Ramos (cell line): ENCODE results near the gene LYRM2.

Source experiments
- in situ Hi-C: fragments of 300-500 bp; cut with MboI; formaldehyde crosslinking; loops from one replicate; pipeline ENCODE4 v1.14.3; 2022; ENCODE audit warnings: low sequenced_read_pairs; ENCODE audit not compliant: unreplicated experiment

The LYRM2 gene

DNA sequence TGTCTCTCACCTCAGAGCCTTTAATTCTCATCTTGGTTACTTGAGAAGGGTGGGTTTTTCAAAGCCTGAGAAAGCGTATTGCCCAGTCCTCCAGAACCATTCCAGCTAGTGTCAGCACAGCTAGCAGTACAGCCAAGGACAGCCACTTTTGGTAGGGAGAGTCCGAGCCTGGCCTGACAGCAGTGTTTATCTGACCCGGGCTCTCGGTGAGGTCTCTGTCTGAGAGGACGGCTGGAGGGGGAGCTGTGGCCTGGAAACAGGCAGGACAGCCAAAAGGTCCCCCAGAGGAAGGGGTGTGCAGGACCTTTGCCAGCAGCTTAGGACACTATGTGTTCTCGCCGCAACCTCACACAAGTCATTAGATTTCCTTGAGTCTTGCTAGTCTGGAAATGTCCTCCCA lies 38.8 kb downstream of the LYRM2 start:
- in situ Hi-C loops, result loop anchor here (25.0 kb wide), 1 partner anchor 162 kb away; the partner anchor contains the start of gene ANKRD6

DNA sequence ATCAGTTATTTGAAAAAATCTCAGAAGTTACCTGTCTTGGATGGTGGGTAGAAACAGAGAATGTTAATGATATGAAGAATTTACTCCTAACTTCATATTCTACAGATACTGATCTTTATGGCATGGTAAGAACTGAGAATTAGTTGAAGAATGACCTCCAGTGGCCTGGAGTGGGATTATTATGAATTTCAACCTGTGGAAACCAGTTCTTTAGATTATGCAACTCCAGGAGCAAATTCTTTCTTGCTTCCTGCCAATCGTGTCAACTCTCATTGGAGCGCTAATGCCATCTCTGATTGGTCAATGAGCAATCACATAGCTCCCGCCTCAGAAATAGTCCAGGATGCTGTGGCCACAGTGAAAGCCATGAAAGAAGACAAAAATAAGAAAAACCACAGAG lies 40.6 kb downstream of the LYRM2 start:
- in situ Hi-C loops, result no loop called here

DNA sequence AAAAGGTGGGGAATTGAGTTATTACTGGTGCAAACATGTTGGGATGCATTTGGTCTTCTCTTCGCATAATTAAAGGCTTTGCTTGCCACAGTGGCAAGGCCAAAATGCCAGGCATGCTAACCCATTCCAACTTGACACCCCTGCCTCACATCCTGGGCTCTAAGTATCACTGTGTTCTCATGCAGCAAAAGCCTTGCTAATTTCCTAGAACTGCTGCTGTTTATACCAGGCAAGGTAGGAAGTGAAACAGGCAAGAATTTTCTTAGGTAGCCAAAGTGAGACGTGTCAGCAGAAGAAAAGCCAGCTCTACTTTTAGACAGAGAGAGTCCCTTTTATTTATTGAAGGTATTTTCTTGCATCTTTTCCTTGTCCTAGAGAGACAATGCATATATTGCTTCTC lies 41.2 kb downstream of the LYRM2 start:
- in situ Hi-C loops, result no loop called here

DNA sequence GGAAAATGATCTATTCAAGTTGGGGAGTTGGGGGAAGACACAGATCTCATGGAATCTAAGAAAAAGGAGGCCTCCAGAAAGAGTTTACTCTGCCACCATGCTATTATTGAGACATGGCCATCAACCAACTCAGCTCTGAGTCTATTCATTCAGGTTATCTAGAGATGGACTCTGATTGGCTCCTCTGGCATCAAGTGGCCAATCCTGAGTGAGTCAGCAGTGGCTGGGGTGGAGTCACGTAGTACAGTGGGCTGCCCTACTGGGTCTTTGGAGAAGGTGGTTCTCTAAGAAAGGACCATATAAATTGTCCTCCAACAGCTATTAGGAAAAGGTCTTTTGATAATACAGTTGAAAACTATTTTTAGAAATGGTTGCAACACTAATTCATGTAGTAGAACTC lies 42.1 kb downstream of the LYRM2 start:
- in situ Hi-C loops, result no loop called here

DNA sequence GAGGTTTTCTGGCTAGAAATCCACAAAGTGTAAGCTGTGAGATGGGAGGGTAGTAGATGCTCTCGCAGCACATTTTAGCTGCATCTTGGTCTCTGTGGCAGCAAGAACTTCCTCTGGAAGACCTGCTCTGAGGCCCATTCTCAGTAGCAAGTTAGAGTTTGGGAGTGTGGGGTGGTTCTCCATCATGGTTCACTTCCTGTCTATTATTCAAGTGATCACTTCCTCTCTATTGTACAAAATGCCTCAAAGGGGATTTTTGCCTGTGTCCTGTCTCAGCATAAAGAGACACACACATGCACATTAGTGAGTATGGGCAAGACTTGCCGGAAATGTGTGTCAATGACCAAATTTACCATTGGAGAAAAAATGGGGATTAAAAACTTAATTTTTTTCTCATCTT lies 42.5 kb downstream of the LYRM2 start:
- in situ Hi-C loops, result no loop called here

DNA sequence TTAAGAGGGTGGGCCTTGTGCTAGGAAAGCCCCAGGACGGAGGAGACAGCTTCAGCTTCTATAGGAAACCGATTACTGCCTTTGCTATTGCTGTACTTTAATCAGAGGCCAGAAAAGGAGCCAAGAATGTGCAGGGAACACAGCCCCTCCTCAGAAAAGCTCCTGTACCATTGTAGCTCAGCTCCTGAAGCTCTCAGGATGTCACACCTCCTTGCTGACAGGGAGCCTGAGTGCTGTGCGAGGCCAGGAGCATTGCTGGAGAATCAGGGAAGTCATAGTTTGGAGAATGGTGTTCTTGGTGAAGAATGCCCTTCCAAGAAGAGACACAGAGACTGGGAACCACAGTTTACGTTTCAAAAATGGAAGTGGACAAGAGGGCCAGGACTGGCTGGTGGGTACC lies 46.8 kb downstream of the LYRM2 start:
- in situ Hi-C loops, result no loop called here

DNA sequence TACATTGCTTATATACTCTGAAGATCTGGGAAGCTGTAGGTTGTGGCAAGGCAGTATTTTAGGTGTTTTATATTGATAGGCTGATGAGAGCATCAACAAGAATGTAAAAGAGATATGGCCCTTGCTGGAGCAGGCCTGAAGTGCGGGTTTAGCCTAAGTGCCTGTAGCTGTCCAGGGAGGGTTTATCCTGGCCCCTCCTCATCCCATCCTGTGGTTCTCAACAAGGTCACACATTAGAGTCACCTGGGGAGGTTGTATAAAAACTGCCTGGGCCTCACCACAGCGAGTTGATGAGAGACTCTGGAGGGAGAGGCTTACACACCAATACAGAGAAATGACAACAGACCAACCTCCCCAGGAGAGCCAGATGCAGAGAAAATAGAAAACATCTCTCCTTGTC lies 48.4 kb downstream of the LYRM2 start:
- in situ Hi-C loops, result no loop called here

DNA sequence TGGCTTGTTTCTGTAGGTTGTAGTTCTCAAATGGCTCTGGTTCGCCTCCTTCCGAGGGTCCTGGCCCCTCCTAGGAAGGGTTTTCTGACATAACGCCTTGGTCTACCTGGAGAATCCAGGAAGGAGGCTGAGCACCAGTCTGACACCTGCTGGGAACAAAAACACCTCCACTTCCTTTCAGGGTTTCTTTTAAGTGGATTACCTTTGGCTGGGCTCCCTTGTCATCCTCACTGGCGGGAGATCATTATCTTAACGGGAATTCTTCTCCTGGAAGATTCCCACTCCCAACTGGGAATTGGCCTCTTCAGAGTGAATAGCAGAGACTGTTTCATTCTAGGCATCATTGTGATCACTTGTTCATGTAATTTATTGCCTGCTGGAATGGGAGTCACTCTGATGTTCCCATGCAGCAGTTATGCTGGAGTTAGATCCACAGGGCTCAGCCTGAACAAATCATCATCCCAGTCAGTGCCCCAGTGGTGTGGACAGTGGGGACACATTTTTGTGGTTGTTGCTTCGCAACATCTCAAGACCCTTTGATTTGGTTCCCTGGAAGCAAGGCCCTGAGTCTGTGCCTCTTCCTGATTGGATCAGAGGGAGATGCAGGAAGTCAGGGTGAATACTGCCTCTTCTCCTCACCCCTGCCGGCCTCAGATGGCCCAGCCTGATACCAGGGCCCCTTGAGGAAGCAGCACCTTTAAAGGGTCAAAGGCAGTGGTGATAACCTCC lies 49.1 kb downstream of the LYRM2 start:
- in situ Hi-C loops, result no loop called here

DNA sequence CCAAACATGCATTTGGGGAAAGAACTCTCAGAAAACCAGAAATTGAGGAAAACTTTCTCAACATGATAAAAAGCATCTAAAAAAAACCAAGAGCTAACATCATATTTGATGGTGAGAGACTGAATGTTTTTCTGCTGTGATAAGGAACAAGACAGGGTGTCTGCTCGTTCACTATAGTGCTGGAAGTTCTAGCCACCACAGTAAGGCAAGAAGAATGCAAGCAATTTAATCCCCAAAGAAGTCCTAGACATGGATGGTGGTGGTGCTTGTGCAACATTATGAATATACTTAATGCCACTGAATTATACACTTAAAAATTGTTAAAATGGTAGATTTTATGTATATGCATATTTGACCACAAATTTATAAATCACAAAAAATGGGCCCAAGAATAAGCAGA lies 53.4 kb downstream of the LYRM2 start:
- in situ Hi-C loops, result no loop called here

DNA sequence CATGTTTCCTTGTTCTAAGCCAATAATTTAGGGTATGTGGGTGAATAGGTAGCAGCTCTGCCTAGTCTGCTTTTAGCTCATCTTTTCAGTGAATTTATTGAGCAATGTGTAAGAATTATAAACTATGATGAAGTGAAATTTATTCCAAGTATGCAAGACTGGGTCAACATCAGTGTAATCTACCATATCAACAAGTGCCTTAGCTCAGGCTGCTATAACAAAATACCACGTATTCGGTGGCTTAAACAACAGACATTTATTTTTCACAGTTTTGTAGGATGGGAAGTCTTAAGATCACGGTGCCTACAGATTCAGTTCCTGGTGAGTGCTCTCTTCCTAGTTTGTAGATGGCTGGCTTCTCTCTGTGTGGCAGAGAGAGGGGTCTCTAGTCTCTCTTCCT lies 54.0 kb downstream of the LYRM2 start:
- in situ Hi-C loops, result no loop called here

DNA sequence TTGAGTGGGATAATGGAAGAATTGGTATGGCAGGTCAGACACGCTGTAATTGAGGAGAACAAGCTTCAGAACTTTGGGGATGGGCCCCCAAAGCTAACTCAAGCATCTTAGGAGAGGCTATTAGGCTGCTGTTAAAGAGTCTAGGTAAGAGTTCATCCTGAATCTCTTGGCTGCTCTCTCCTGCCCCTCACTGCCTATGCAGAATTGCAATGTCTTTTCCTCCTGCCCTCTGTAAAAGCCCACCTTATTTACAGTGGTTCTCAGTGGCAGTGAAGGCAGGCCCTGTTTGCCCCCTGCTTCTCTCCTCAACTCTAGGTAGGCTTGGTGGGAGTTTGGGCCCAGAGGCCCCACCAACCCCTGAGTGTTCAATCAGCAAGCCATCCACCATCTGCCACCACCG lies 55.0 kb downstream of the LYRM2 start:
- in situ Hi-C loops, result no loop called here

DNA sequence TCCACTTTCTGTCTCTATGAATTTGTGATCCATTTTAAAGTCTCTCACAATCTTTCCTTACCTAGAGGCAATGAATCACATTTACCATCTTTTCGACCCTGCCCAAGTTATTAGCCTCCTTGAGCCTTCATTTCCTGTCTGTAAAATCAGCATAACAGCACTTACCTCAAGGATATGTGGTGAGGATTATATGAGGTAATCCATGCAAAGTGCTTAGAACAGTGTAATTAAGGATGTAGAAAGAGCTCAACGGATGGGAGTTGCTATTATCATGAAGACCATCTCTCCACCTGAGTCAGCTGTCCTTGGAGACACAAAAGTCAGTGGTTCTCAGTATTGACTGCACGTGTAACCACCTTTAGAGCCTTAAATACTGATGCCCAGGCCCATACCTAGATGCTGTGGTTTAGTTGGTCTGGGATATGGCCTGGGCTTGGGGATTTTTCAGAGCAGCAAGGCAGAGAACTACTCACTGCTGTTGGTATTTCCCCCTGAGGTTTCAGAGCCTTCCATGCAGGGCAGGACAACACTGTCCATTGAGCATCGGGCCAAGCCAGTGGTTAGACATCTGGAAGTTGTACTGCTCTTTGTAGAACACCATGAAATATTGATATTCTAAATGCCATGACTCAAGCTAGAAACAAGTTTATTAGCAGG lies 55.8 kb downstream of the LYRM2 start:
- in situ Hi-C loops, result no loop called here

DNA sequence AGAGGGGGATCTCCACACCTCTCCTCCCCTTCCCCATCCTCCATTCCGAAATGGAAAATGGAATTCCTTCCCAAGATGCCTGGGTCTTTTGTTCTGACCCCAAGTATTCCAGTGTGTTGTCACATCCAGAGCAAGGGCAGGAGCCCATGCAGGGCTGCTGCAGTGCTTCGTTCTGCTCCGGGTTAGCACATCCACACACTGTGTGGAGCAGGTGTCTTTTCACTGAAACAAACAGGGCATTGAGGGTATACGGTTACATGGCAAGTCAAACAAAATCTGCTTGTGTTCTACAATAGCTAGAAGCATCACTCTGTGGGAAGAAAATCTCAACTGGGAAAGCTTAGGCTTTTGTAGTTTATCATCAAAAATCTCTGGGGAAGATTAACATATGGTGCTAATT lies 56.9 kb downstream of the LYRM2 start:
- in situ Hi-C loops, result no loop called here

DNA sequence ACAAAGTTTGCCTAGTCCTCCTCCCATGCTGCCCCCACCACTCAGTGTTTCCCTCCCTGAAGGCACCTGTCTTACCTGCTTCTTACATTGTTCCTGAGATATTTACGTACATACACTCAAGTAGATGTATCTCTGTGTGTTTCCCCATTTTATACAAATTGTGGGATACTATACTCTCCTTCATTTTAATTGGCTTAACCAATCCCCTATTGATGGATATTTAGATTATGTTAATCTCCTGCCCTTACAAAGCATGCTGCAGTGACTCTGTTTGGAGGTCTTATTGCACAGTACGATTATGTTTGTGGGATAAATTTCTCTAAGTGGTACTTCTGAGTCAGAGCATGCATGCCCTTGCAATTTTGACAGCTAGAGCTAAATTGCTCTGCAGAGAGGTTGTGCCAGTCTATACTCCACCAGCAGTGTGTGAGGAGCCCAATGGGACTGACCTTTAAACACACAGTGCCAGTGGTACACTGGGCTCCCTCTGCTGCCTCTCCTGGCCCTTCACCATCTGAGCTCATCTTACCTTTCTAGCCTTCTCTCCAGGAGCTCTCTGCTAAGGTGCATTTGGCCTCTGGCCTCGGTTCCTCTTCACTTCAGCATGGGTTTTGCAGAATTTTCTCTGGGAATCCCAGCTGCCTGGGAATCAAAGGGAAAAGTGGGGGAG lies 57.4 kb downstream of the LYRM2 start:
- in situ Hi-C loops, result no loop called here

DNA sequence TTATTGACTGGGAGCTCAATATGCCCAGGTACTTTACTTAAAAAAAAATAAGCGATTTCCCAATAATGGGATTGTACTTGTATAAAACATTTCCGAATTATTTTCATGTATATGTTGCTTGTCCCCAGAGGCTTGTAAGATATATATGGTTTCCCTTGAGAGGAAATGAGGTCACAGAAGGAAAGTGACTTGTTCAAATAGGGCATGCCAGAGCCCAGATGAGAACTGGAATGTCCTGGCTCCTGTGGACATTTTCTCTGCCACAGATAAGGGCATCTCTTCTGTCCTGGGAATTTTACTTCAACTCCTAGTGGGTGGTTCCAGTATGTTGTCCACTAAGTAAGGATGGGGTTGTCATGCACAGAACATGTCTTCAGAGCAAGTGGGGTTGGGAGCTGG lies 63.0 kb downstream of the LYRM2 start:
- in situ Hi-C loops, result no loop called here

DNA sequence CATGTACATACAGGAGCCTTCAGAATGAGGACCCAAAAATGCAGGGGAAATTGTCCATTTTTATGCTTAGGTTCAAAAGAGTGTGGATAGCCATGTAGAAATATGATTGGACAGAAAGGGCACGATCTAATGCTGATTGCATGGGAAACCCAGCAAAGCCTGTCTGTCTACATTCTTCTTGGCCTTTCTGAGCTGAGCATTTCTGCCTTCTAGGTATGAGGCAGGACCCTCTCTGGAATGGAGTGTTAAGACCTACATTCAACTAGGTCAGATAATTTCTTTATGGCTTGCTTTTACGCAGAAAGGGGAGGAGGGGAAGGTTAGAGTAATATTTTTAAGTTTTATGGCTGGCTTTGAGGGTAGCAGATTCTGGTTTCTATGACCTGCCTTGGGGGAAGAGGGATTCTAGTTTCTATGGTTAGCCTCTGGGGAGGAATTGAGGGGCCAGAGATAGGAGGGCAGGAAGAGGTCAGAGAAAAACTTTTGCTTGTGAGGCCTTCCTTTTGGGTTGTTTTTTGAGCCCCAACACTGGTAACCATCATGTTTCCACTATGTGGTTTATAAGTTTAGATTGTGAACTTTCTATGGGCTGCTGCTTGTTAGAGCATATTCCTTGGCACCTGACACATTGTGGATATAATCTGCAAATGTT lies 63.5 kb downstream of the LYRM2 start:
- in situ Hi-C loops, result no loop called here

DNA sequence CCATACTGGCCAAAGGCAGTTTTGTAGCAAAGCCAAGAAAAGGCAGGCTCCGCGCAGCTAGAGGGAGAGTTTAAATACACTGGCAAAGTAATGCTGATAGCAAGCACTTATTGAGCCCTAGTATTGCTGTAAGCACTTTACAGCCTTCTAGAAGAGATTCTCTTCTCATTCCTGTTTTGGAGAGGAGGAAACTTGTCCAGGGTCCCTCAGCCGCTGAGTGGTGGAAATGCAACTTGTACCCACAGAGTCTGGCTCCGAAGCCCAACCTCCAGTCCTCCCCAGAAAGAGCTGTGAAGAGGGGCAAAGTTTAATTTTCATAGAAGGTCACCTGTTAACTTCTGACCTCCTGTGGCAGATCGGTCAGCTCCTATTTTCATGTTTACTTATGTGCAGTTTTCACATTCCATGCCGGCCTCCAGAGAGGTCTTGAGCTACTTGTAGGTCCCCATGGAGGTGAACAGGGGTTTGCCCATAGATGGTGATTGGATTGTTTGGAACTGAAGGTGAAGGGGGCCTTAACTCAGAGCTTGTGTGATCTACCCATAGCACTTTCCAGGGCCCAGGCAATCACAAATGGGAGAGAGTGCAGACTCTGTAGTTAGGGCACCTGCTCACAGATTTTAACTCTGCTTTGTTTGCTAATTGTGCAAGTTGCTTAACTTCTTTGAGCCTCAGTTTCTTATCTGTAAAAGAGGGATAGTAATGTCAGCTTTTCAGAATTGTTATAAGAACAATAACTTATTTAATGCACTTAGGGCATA lies 70.7 kb downstream of the LYRM2 start:
- in situ Hi-C loops, result no loop called here

DNA sequence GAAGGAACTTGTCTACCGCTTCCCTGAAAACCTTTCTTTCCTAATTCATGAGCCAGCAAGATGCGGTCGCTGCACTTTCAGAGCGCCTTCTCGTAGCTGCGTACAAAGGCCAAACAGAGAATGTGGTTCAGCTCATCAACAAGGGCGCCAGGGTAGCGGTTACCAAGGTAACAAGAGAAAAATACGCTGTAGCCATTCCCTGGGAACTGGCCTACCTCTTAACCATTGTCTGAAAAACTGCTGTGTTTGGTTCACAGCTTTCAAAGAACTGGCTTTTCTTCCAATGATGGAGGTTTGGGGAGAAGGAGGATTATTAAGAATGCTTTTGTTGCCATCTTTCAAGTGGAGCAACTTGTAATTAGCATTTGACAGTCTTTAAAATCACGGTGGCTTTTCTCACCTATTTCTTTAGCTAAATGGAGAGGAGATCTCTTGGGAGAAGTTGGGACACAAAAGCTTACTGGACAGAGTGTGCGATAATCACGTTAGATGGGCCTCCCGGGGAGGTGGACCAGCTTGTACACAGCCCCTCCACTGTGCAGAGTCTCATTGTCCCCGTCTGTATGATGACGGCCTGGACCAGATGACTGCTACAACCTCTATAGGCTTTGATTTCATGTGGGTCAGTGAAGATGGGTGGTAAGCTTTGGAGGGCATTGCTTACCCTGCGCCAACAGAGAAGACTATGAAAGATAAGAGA lies 71.5 kb downstream of the LYRM2 start:
- in situ Hi-C loops, result no loop called here

DNA sequence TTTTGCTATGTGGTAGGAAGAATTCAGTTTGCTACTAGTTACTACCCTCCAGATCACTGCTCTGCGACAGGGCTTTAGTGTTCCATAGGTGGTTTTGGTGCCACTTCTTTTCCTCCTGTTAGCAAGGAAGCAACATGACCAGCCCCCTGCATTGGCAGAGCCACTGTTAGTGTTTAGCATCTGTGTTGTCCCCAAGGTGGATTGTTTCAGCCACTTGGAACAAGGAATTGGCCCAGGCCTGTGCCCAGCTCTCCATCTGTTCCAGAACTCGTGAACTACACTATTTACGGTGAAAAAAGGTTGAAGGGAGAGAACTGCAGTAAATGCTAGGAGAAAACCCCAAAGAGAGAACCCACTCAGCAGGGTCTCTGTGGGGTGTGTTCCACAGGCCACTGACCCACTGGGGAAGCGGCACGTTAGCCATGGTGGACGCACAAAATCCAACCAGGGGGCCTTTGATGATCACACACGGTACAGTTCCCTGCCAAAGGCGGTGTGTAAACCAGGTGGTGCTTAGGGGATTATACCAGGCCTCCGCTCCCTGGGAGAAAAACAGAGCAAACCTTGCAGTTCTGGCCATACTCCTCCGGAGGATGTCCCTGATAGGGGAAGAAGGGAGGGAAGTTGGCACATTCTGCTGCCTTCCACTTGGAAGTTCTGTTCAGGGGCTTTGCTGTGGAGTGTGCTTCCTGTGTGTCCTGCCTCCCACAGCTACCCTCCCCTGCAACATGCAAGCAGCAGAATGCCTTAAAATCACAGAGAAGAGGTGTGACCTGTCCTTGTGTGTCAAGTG lies 72.3 kb downstream of the LYRM2 start:
- in situ Hi-C loops, result no loop called here
